Left renal cortex interstitium (tissue), 4 donors: Measurements from ENCODE around the gene NOTCH1. TPM values are rescaled to one million over a fixed set of nuclear protein-coding genes. Genes with fewer than 3 reads are reported as not detected.
A peak's percentile ranks its signal among the peaks of the same experiment; 100 is the strongest.

Experiments used
- DNase-seq, 4 donors: peaks; one replicate each; pipeline ENCODE4 v3.0.0-alpha.2; 2013; ENCODE audit warnings: low read depth in 4 of 4, low spot score in 2 of 4, missing footprints in 1 of 4
- polyA plus RNA-seq, 4 donors: library from polyadenylated mRNA; unstranded; fragments of 120-200 nt; gene quantifications; one replicate each; pipeline ENCODE4 v1.2.1, GENCODE V29; 2013; ENCODE audit not compliant: insufficient read length in 4 of 4

NOTCH1 gene
- polyA plus RNA-seq, 4 donors = 19.8 to 47.5 (median 34.2) TPM

GRCh38 chr9:136522314-136523237, 23.3 kb downstream of the NOTCH1 start:
- DNase-seq = no peak

GRCh38 chr9:136521537-136521936, 24.3 kb downstream of the NOTCH1 start:
- no peak for DNase-seq

- DNase-seq = peak in 1 of 4 donors; percentile 80
These were observed 25.8 kb downstream of the NOTCH1 start for GRCh38 chr9:136520053-136520540.

GRCh38 chr9:136519263-136520052, 26.4 kb downstream of the NOTCH1 start:
- DNase-seq = no peak

GRCh38 chr9:136518623-136519022, 27.2 kb downstream of the NOTCH1 start:
- no peak for DNase-seq

GRCh38 chr9:136517950-136518349, 27.9 kb downstream of the NOTCH1 start:
- DNase-seq = no peak

GRCh38 chr9:136517012-136517743, 28.7 kb downstream of the NOTCH1 start:
- no peak for DNase-seq

GRCh38 chr9:136516191-136516654, 29.6 kb downstream of the NOTCH1 start:
- no peak for DNase-seq

GRCh38 chr9:136515276-136515675, 30.6 kb downstream of the NOTCH1 start:
- no peak for DNase-seq

GRCh38 chr9:136514022-136514714, 31.7 kb downstream of the NOTCH1 start:
- no peak for DNase-seq

GRCh38 chr9:136513191-136513590, 32.7 kb downstream of the NOTCH1 start:
- DNase-seq = no peak

- no peak for DNase-seq
These were observed 33.2 kb downstream of the NOTCH1 start for GRCh38 chr9:136512651-136513071.

- no peak for DNase-seq
These were observed 33.9 kb downstream of the NOTCH1 start for GRCh38 chr9:136511670-136512592.

GRCh38 chr9:136511144-136511669, 34.6 kb downstream of the NOTCH1 start:
- DNase-seq = no peak

- DNase-seq = no peak
These were observed 35.3 kb downstream of the NOTCH1 start for GRCh38 chr9:136510561-136510960.

- DNase-seq = no peak
These were observed 36.3 kb downstream of the NOTCH1 start for GRCh38 chr9:136509549-136509948.

- no peak for DNase-seq
These were observed 36.9 kb downstream of the NOTCH1 start for GRCh38 chr9:136508729-136509500.

GRCh38 chr9:136507992-136508375, 37.9 kb downstream of the NOTCH1 start:
- no peak for DNase-seq
